Erythroblast (primary cell): Measurements from ENCODE around the gene GALNT5.

Source experiments
- GATA1 ChIP-seq: IDR thresholded peaks from 2 replicates; pipeline ENCODE4 v1.6.1; 2011; ENCODE audit warnings: low read depth, mild to moderate bottlenecking, control low read depth, low read length, moderate library complexity
- POLR2A ChIP-seq: IDR thresholded peaks from 2 replicates; pipeline ENCODE4 v1.6.1; 2011; ENCODE audit warnings: mild to moderate bottlenecking, low read length

- TF ChIP-seq POLR2A (no peak), GATA1 (no peak)
Measured at GRCh38 chr2:157301307-157301706, 43.8 kb downstream of the GALNT5 start.
